ENCODE measurements around the gene MALT1. TPM values are rescaled to one million over a fixed set of nuclear protein-coding genes. Genes with fewer than 3 reads are reported as not detected.

MALT1 gene
- polyA plus RNA-seq, 1 donor from 2014 or later: 51.9 TPM

DNA sequence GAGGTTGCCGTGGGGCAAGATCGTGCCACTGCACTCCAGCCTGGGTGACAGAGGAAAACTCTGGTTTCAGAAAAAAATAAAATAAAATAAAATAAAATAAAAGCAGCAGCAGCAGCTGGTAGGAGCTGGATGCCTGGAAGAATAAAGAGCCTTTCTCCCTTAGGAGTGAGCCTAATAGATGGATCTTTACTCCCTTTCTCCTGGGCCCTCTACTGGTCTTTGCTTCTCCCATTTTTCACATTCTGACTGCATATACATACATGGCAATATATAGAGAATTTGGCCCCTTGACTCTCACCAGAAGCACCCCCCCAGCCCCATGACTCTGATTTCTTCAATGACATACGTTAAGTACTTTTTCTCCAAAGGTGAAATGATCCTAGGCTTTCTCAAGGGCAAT, 9.8 kb upstream of the MALT1 start:
- Mint-ChIP-seq H3K4me3 (peak overlapping the region; percentile 64 to 91 (median 78)), H3K27ac (peak overlapping the region in 1 of 3 donors; percentile 55), H3K27me3 (no peaks in the 10 kb centered on the region), H3K4me1 (peaks cover 61 to 69% (median 68%) of the 10 kb centered on the region in 3 donors), H3K36me3 (peaks cover 7% of the 10 kb centered on the region), H3K9me3 (no peaks in the 10 kb centered on the region)

DNA sequence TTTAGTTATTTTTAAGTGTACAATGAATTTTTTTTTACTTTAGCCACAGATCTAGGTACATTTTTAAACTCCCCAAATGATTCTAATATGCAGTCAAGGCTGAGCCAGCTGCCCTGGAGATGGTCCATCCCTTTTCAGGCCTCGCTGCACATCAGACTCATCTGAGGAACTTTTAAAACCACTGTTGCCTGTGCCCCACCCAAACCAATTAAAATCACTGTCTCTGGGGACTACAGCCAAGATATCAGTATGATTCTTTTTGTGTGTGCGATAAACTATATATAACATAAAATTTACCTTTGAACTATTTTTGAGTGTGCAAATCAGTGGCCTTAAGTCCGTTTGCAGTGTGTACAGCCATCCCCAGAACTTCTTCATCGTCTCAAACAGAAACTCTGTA, 9.1 kb upstream of the MALT1 start:
- peaks cover 8% of the 10 kb centered on the region for H3K36me3 Mint-ChIP-seq
- peak overlapping the region; percentile 0 to 77 (median 55) for H3K27ac Mint-ChIP-seq
- peaks cover 57 to 63% (median 62%) of the 10 kb centered on the region in 3 donors for H3K4me1 Mint-ChIP-seq
- H3K9me3 Mint-ChIP-seq: no peaks in the 10 kb centered on the region
- no peaks in the 10 kb centered on the region for H3K27me3 Mint-ChIP-seq
- H3K4me3 Mint-ChIP-seq: peak overlapping the region; percentile 42 to 91 (median 78)

DNA sequence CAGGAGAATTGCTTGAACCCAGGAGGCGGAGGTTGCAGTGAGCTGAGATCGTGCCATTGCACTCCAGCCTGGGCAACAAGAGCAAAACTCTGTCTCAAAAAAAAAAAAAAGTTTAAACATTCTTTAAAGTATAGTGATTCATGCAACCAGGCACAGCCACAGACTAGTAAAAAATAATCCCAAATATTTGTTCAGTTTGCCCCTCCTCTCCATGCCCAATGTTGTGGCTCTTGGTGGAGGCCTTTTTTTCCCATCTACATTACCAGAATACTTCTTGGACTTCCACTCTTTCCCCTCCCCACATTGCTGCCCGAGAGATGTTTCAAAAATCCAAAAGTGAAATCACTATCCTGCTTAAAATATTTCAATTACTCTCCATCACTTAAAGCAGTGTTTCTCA, 5.1 kb upstream of the MALT1 start:
- H3K9me3 Mint-ChIP-seq: peaks cover 0 to 2% (median 0%) of the 10 kb centered on the region in 3 donors
- H3K27ac Mint-ChIP-seq: no peak overlapping the region
- no peak overlapping the region for H3K4me3 Mint-ChIP-seq
- peaks cover 13% of the 10 kb centered on the region for H3K36me3 Mint-ChIP-seq
- H3K4me1 Mint-ChIP-seq: peaks cover 48 to 56% (median 54%) of the 10 kb centered on the region in 3 donors
- H3K27me3 Mint-ChIP-seq: no peaks in the 10 kb centered on the region

- Mint-ChIP-seq H3K9me3 (peaks cover 0 to 2% (median 0%) of the 10 kb centered on the region in 3 donors), H3K27me3 (no peaks in the 10 kb centered on the region), H3K27ac (no peak overlapping the region), H3K4me3 (peak overlapping the region in 1 of 4 donors; percentile 19), H3K36me3 (peaks cover 13% of the 10 kb centered on the region), H3K4me1 (peaks cover 32 to 47% (median 42%) of the 10 kb centered on the region in 3 donors)
These were observed 3.1 kb upstream of the MALT1 start for GRCh38 chr18:58668211-58668610.

- Mint-ChIP-seq H3K27me3 (no peaks in the 10 kb centered on the region), H3K9me3 (peaks cover 0 to 2% (median 0%) of the 10 kb centered on the region in 3 donors), H3K27ac (peak overlapping the region in 1 of 3 donors; percentile 87), H3K36me3 (peaks cover 13% of the 10 kb centered on the region), H3K4me3 (peak overlapping the region in 1 of 4 donors; percentile 97), H3K4me1 (peaks cover 32 to 49% (median 45%) of the 10 kb centered on the region in 3 donors)
These were observed 2.4 kb upstream of the MALT1 start for GRCh38 chr18:58668897-58669296.

- Mint-ChIP-seq H3K27me3 (no peaks in the 10 kb centered on the region), H3K9me3 (peaks cover 0 to 2% (median 0%) of the 10 kb centered on the region in 3 donors), H3K4me1 (peaks cover 32 to 50% (median 45%) of the 10 kb centered on the region in 3 donors), H3K36me3 (peaks cover 10% of the 10 kb centered on the region), H3K4me3 (peak overlapping the region; percentile 88 to 97 (median 94)), H3K27ac (peak overlapping the region; percentile 87 to 95 (median 87))
These were observed 1.4 kb upstream of the MALT1 start for GRCh38 chr18:58669731-58670378.

DNA sequence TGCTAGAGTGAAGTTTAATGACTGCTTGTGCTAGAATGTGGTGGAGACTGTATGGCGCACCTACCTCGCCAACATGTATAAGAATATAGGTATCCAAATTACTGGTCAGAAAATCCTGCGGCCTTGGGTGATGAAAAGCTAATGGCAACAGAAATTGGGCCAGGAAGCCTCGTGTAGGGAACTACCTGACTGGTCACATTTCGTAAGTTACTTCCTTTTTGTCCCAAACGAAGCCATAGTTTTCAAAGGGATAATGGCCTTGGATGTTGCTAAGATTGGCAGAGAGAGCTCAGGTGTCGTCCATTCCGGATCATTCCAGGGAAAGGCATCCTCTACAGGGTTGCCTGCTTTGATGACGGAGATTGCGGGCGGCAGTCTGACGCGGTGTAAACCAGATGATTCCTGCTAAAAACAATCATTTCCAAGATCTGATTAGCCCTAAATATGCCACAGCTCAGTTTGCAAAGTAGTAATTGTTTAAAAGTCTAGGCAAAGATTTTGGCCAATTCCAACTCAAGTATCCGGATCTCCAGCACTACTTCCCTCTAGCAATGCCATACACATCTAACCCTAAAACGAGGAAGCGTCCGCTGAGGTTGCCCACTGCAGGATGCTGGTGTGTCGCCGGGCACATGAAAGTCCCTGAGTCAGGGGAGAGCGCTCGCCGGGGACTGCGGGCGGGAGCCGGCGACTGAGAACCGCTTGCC, 708 bp upstream of the MALT1 start:
- no peaks in the 10 kb centered on the region for H3K27me3 Mint-ChIP-seq
- H3K27ac Mint-ChIP-seq: peak overlapping the region; percentile 87 to 95 (median 87)
- H3K4me1 Mint-ChIP-seq: peaks cover 34 to 52% (median 47%) of the 10 kb centered on the region in 3 donors
- peaks cover 7% of the 10 kb centered on the region for H3K36me3 Mint-ChIP-seq
- H3K4me3 Mint-ChIP-seq: peak overlapping the region; percentile 88 to 97 (median 94)
- peaks cover 0 to 2% (median 0%) of the 10 kb centered on the region in 3 donors for H3K9me3 Mint-ChIP-seq

DNA sequence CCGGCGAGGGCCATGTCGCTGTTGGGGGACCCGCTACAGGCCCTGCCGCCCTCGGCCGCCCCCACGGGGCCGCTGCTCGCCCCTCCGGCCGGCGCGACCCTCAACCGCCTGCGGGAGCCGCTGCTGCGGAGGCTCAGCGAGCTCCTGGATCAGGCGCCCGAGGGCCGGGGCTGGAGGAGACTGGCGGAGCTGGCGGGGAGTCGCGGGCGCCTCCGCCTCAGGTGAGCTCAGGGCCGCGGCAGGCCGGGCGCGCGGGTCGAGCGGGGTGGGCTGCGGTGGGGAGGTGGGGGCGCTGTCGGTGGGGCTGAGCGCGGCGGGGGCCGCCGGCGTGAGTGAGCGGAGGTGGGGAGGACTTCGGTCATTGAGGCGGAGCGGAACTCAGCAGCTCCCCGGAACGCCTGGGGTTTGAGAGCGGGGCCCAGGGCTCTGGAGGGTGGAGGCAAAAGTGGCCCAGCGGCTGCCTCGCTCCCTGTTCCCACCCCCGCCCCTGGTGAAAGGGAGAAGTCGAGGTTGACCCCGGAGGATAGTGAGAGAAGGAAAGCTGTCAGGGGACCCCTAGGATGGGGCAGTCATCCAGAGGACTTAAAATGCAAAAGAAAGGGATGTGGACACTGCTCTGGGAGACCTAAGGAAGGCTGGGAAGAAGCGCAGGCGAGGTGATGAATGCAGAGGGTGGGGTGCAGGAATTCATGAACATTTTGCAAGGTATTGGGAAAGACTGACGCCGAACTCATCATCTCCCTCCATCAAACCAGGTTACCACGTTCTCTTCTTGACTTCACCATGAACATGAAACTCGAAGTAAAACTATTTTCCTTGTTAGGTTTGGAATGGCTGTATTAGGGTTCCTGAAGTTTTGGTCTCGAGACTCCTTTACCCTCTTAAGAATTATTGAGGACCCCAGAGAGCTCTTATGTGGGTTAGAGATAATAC, 633 bp downstream of the MALT1 start:
- H3K27me3 Mint-ChIP-seq: no peaks in the 10 kb centered on the region
- peaks cover 0 to 2% (median 0%) of the 10 kb centered on the region in 3 donors for H3K9me3 Mint-ChIP-seq
- H3K36me3 Mint-ChIP-seq: peaks cover 5% of the 10 kb centered on the region
- peak overlapping the region; percentile 87 to 99 (median 98) for H3K4me3 Mint-ChIP-seq
- H3K27ac Mint-ChIP-seq: peak overlapping the region; percentile 56 to 99 (median 93)
- H3K4me1 Mint-ChIP-seq: peaks cover 42 to 57% (median 54%) of the 10 kb centered on the region in 3 donors

- no peaks in the 10 kb centered on the region for H3K27me3 Mint-ChIP-seq
- H3K27ac Mint-ChIP-seq: peak overlapping the region in 2 of 3 donors; percentile 39 to 95
- H3K4me3 Mint-ChIP-seq: peak overlapping the region in 2 of 4 donors; percentile 70 to 97
- H3K36me3 Mint-ChIP-seq: no peaks in the 10 kb centered on the region
- peaks cover 51 to 64% (median 63%) of the 10 kb centered on the region in 3 donors for H3K4me1 Mint-ChIP-seq
- no peaks in the 10 kb centered on the region for H3K9me3 Mint-ChIP-seq
These were observed 2.9 kb downstream of the MALT1 start for GRCh38 chr18:58674159-58674558.

- Mint-ChIP-seq H3K36me3 (peaks cover under 1% of the 10 kb centered on the region), H3K27me3 (no peaks in the 10 kb centered on the region), H3K4me1 (peaks cover 45 to 59% (median 56%) of the 10 kb centered on the region in 3 donors), H3K27ac (peak overlapping the region in 2 of 3 donors; percentile 39 to 95), H3K4me3 (peak overlapping the region in 3 of 4 donors; percentile 67 to 97 (median 75)), H3K9me3 (no peaks in the 10 kb centered on the region)
These were observed 3.7 kb downstream of the MALT1 start for GRCh38 chr18:58674863-58675472.

GRCh38 chr18:58676270-58676669, 5.0 kb downstream of the MALT1 start:
- Mint-ChIP-seq H3K27me3 (no peaks in the 10 kb centered on the region), H3K27ac (peak overlapping the region in 1 of 3 donors; percentile 25), H3K9me3 (no peaks in the 10 kb centered on the region), H3K4me3 (peak overlapping the region in 3 of 4 donors; percentile 10 to 42 (median 39)), H3K4me1 (peaks cover 50 to 56% (median 52%) of the 10 kb centered on the region in 3 donors), H3K36me3 (peaks cover 2% of the 10 kb centered on the region)

DNA sequence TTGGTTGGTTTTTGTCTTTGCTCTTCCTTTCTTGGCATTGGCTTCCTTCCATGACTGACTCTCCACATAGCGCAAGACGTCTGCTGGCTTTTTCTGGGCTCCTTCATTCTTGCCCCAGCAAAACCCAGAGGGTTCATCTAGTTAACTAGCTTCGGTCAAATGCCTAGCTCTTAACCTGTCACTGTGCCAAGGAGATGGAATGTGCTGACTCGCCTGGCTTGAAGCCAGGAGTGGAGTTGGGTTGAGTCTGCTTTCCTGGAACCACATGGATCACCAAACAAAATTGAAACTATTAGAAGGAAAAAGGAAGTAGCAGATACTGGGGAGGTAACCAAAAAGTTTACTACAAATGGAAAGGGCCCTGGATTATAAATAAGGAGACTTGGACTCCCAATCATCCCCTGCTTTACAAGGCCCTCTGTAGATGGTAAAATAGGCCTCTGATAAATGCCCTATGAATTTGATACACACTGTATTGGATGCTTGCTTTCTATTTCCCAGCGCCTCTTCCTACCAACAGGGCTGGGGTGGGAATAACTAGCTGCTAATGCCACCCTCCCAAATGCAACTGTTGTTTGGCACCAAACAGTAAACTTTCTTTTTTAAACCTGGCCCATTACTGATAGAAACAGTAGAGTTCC, 11.3 kb downstream of the MALT1 start:
- peaks cover 7% of the 10 kb centered on the region for H3K36me3 Mint-ChIP-seq
- H3K27me3 Mint-ChIP-seq: no peaks in the 10 kb centered on the region
- no peaks in the 10 kb centered on the region for H3K9me3 Mint-ChIP-seq
- no peak overlapping the region for H3K4me3 Mint-ChIP-seq
- H3K27ac Mint-ChIP-seq: peak overlapping the region in 2 of 3 donors; percentile 12 to 83
- H3K4me1 Mint-ChIP-seq: peaks cover 28 to 44% (median 34%) of the 10 kb centered on the region in 3 donors

DNA sequence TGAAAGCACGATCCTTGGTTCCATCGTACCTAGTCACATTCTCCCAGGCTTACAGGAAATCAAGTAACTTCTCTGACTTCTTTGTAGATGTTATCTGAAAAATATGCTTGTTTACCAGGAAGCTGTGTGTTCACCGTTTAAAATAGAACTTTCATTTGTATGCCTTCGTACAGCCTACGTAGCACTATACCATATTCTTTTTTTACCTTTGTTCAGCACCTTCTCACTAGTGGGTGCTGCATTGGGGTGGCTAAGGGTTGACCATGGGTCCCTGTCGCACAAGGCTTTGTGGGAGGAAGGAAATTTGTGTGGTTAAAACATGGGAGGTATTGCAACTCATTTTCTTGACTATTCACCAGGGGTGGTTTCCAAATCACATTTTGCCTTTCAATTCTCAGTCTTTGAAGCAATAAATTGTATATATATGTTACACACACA, 16.6 kb downstream of the MALT1 start:
- Mint-ChIP-seq H3K36me3 (peaks cover 9% of the 10 kb centered on the region), H3K27me3 (no peaks in the 10 kb centered on the region), H3K4me3 (peak overlapping the region in 3 of 4 donors; percentile 6 to 45 (median 30)), H3K4me1 (peaks cover 31 to 37% (median 32%) of the 10 kb centered on the region in 3 donors), H3K9me3 (no peaks in the 10 kb centered on the region), H3K27ac (peak overlapping the region in 2 of 3 donors; percentile 4 to 88)

All from IgD-negative memory B cell (primary cell).